ENCODE results near the gene SURF2. TPM values are rescaled to one million over a fixed set of nuclear protein-coding genes. Genes with fewer than 3 reads are reported as not detected.
A peak's percentile ranks its signal among the peaks of the same experiment; 100 is the strongest.

SURF2 gene
- total RNA-seq, 6 donors from 2014 or later, result 18.1 to 31.5 (median 21.7) TPM

DNA sequence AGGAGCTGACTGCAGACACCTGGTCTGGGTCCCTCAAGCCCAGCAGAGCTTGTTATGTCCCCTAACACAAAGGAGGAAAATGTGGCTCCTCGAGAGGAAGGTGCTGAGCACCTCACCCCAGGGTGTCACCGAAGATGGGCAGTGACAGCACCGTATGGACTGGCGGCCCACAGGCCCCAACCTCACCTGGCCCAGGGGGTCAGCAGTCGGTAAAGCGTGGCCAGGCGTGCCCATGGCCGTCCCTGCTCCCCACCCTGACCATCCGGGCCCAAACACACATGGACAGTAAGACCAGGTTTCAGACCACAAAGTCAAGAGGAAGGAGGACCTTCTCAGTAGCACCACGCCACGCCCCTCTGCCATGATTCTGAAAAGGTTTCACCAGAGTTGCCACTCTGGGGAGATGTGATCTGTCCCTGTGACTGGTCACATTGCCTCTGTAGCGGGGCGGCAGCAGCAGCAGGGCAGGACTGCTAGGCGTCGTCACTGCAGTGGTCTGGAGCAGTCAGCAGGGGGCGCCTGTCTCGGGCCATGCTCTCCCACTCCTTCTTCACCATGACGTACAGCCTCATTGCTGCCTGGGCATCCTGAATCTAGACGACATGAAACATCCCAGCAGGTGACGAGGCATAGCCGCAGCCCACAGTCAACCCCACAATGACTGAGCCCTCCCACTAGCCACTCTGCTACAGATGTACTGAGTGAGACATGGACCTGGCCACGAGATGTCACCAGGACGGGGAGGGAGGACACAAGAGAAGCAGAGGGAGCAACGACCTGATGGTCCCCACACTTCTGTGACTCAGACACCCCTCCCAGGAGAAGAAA is 50.3 kb downstream of the SURF2 start:
- Histone ChIP-seq H3K9me3 (no peaks in the 10 kb centered on the region), H3K36me3 (peaks cover 22 to 74% (median 58%) of the 10 kb centered on the region in 4 donors), H3K27me3 (no peaks in the 10 kb centered on the region), H3K27ac (no peak overlapping the region), H3K4me1 (no peaks in the 10 kb centered on the region), H3K4me3 (no peak overlapping the region)
- TF ChIP-seq POLR2A (IDR thresholded peaks at IDR 0.05) (no peak), EP300 (IDR thresholded peaks at IDR 0.05) (no peak), POLR2AphosphoS5 (IDR thresholded peaks at IDR 0.05) (no peak)
- TF ChIP-seq, protein P1, sequence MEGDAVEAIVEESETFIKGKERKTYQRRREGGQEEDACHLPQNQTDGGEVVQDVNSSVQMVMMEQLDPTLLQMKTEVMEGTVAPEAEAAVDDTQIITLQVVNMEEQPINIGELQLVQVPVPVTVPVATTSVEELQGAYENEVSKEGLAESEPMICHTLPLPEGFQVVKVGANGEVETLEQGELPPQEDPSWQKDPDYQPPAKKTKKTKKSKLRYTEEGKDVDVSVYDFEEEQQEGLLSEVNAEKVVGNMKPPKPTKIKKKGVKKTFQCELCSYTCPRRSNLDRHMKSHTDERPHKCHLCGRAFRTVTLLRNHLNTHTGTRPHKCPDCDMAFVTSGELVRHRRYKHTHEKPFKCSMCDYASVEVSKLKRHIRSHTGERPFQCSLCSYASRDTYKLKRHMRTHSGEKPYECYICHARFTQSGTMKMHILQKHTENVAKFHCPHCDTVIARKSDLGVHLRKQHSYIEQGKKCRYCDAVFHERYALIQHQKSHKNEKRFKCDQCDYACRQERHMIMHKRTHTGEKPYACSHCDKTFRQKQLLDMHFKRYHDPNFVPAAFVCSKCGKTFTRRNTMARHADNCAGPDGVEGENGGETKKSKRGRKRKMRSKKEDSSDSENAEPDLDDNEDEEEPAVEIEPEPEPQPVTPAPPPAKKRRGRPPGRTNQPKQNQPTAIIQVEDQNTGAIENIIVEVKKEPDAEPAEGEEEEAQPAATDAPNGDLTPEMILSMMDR (IDR thresholded peaks at IDR 0.05), result peak; percentile 89 to 96 (median 93)
- DNase-seq, result peak; percentile 74 to 88
- 58 to 63% methylated on average over 8 to 24 of the region's 24 CpGs for WGBS, 2 donors
- peak; percentile 80 to 89 for ATAC-seq (ENCODE audit: low FRiP score in 2 of 2)

DNA sequence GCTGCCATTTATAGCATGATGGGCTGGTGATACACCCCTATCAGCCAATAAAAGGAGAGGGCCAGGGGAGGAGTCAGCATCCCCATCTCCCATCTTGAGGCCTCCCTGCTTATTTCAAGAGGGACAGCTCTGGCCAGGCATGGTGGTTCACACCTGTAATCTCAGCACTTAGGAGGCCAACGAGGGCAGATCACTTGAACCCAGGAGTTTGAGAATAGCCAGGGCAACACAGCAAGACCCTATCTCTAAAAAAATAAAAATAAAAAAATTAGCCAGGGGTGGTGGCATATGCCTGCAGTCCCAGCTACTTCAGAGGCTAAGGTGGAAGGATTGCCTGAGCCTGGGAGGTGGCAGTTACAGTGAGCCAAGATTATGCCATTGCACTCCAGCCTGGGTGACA is 51.7 kb downstream of the SURF2 start:
- ATAC-seq (ENCODE audit: low FRiP score in 2 of 2) (no peak), DNase-seq (no peak)
- no peaks in the 10 kb centered on the region for H3K9me3 ChIP-seq
- H3K27ac ChIP-seq, result no peak overlapping the region
- no peaks in the 10 kb centered on the region for H3K4me1 ChIP-seq
- H3K4me3 ChIP-seq, result no peak overlapping the region
- H3K36me3 ChIP-seq, result peaks cover 25 to 87% (median 68%) of the 10 kb centered on the region in 4 donors
- no peaks in the 10 kb centered on the region for H3K27me3 ChIP-seq
- 85 to 92% methylated on average over 1 of the region's 1 CpG for WGBS, 2 donors
- TF ChIP-seq, protein P1 (IDR thresholded peaks at IDR 0.05), result no peak
- TF ChIP-seq POLR2A (IDR thresholded peaks at IDR 0.05) (no peak), EP300 (IDR thresholded peaks at IDR 0.05) (no peak), POLR2AphosphoS5 (IDR thresholded peaks at IDR 0.05) (no peak)

Small RNAs within 50 kb of the gene (small RNA-seq; reads per million reads assigned to genes)
- gene RF00019 (0 reads per million in 4 donors), gene SNORD24 (0 reads per million in 4 donors), gene SNORD36A (0 reads per million in 4 donors), gene SNORD36B (0 reads per million in 4 donors), gene SNORD36C (0 reads per million in 4 donors)

Other genes starting within 250 kb of the SURF2 start
- 100 to 1,000 TPM in 3 of 6 donors, 10 to 100 TPM in 3; 57.1 to 117 (median 88.9) TPM for gene RALGDS, start 235.3 kb upstream of the SURF2 start, total RNA-seq
- gene GBGT1, start 192.6 kb upstream of the SURF2 start, total RNA-seq, result 10 to 100 TPM in 5 of 6 donors, 1 to 10 TPM in 1; 9.1 to 71.2 (median 36.0) TPM
- not detected for gene OBP2B, start 147.3 kb upstream of the SURF2 start, total RNA-seq
- gene ABO, start 81.3 kb upstream of the SURF2 start, total RNA-seq, result 10 to 100 TPM in 5 of 6 donors, 1 to 10 TPM in 1; 7.6 to 84.9 (median 35.4) TPM
- 10 to 100 TPM; 16.6 to 30.4 (median 24.7) TPM for gene SURF6, start 20.4 kb upstream of the SURF2 start, total RNA-seq
- gene MED22, start 8.4 kb upstream of the SURF2 start, total RNA-seq, result 10 to 100 TPM; 28.1 to 41.0 (median 30.5) TPM
- gene RPL7A, start 8.3 kb upstream of the SURF2 start, total RNA-seq, result 1,000 to 10,000 TPM in 4 of 6 donors, 100 to 1,000 TPM in 2; 840 to 1,613 (median 1,352) TPM
- gene SURF1, start 63 bp upstream of the SURF2 start, total RNA-seq, result 10 to 100 TPM; 25.1 to 64.8 (median 45.5) TPM
- 100 to 1,000 TPM in 5 of 6 donors, 10 to 100 TPM in 1; 66.0 to 208 (median 137) TPM for gene SURF4, start 19.5 kb downstream of the SURF2 start, total RNA-seq
- gene STKLD1, start 19.8 kb downstream of the SURF2 start, total RNA-seq, result 1 to 10 TPM in 3 of 6 donors, under 1 TPM in 1, not detected in 2; 0.59 to 3.1 (median 1.6) TPM
- gene REXO4, start 61.5 kb downstream of the SURF2 start, total RNA-seq, result 10 to 100 TPM; 14.7 to 34.3 (median 23.1) TPM
- 1 to 10 TPM; 1.4 to 9.4 (median 2.5) TPM for gene ADAMTS13, start 65.8 kb downstream of the SURF2 start, total RNA-seq
- 10 to 100 TPM; 31.1 to 52.8 (median 38.5) TPM for gene CACFD1, start 103.4 kb downstream of the SURF2 start, total RNA-seq
- 10 to 100 TPM in 2 of 6 donors, 1 to 10 TPM in 4; 5.2 to 17.2 (median 7.5) TPM for gene SLC2A6, start 122.5 kb downstream of the SURF2 start, total RNA-seq
- not detected for gene MYMK, start 168.4 kb downstream of the SURF2 start, total RNA-seq
- 10 to 100 TPM in 4 of 6 donors, 1 to 10 TPM in 2; 1.4 to 34.8 (median 19.2) TPM for gene ADAMTSL2, start 178.2 kb downstream of the SURF2 start, total RNA-seq

Data from upper lobe of left lung (tissue), 6 donors.